GM12873 (cell line): ENCODE results near the gene PTGDR.

Source experiments
- TF ChIP-seq, protein P1 (sequence below): IDR thresholded peaks from 2 replicates; pipeline ENCODE4 v1.5.1; 2012; ENCODE audit warnings: low read depth, mild to moderate bottlenecking, moderate library complexity, low read length, control low read depth; ENCODE audit not compliant: insufficient read depth; ENCODE audit errors: missing control alignments

PTGDR gene

DNA sequence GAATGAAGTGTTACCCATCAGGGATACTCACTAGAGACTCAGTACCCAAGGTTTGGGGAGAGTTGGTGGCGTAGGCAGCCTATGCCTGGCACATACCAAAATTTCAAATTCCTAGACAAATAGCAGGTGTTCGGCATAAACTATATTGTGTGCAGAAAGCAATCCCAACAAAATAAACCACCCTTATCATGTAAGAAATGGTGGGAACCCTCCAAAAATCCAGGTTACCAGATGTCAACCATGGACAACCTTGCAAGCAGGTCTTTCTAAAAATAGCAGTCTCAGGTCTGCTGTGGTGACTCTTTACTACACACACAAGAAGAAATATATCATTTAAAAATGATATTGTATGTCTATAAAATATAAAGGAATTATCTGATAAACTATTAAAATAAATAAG is 28.9 kb downstream of the PTGDR start:
- TF ChIP-seq, protein P1, sequence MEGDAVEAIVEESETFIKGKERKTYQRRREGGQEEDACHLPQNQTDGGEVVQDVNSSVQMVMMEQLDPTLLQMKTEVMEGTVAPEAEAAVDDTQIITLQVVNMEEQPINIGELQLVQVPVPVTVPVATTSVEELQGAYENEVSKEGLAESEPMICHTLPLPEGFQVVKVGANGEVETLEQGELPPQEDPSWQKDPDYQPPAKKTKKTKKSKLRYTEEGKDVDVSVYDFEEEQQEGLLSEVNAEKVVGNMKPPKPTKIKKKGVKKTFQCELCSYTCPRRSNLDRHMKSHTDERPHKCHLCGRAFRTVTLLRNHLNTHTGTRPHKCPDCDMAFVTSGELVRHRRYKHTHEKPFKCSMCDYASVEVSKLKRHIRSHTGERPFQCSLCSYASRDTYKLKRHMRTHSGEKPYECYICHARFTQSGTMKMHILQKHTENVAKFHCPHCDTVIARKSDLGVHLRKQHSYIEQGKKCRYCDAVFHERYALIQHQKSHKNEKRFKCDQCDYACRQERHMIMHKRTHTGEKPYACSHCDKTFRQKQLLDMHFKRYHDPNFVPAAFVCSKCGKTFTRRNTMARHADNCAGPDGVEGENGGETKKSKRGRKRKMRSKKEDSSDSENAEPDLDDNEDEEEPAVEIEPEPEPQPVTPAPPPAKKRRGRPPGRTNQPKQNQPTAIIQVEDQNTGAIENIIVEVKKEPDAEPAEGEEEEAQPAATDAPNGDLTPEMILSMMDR = no peak

- TF ChIP-seq, protein P1 = no peak
These were observed 31.3 kb downstream of the PTGDR start for GRCh38 chr14:52298795-52299194.

- TF ChIP-seq, protein P1 = peak; percentile 51
These were observed 32.3 kb downstream of the PTGDR start for GRCh38 chr14:52299692-52300278.

GRCh38 chr14:52303236-52303635 is 35.7 kb downstream of the PTGDR start:
- TF ChIP-seq, protein P1 = no peak

DNA sequence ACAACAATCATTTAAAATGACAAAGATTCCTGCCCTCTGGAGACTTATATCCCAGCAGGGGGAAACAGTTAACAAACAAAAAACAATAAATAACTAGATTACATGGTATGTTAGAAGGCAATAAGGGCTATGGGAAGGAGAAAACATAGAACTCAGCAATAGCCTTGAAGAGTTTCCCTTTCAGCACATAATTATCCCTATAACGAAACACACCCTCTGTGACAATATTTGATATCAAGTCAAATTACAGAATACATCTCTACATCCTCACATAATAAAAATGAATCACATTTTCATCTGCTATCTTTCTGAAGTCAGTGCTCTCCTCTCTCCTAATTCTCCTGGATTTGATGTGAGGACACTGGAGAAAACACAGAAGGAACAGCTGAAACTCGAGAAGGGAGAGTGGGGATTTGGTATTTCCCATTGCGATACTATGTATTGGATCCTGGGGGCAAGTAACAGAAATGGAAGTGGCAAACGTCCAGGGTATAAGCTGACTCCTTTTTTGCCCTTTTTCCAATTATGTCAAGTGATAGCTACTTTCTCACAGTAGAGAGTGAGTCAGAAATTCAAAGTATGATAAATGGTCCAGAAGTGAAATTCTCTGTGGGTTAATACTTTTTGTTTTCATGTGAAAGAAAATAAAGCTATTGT is 36.9 kb downstream of the PTGDR start:
- TF ChIP-seq, protein P1 = no peak

DNA sequence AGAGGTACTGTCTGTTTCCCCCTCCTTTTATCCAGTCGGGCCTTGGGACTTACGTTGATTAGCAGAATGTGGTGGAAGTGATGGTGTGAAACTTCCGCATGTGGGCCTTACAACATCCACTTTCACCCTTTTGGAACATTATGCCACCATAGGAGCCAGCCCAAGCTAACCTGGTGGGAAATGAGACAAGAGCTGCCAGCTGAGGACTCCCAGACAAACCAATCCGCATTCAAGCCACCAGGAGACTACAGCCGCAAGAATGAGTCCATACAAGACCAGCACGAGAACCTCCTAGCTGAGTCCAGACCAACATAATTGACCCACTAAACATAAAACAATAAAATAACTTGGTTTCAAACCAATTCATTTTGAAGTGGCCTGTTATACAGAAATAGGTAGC is 37.5 kb downstream of the PTGDR start:
- TF ChIP-seq, protein P1 = no peak

DNA sequence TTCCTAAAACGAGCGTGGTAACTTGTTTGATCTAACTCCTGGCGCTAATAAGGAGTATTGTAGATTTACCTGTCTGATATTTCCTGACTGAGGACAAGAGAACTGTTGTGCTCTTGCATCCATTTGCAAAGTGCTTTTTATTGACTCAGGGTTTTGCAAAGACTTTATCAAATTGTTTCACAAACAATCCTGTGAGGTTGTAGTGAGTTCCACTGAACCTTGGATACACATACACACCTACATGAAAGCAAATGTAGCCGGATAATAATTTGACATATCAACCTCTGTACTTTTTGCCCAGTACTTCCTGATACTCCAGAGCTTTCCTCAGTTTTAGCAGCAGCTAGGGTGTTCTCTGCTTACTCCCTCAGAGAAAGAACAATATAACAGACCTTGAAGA is 39.9 kb downstream of the PTGDR start:
- TF ChIP-seq, protein P1 = no peak
